H1 (cell line): Measurements from ENCODE around the gene P2RY14. TPM values are rescaled to one million over a fixed set of nuclear protein-coding genes. Genes with fewer than 3 reads are reported as not detected.

Experiments used
- CHD1 ChIP-seq: IDR thresholded peaks from 2 replicates; pipeline ENCODE4 v1.6.1; 2012; ENCODE audit warnings: low read depth, low read length, improper control_type of control experiment
- CHD2 ChIP-seq: IDR thresholded peaks from 2 replicates; pipeline ENCODE4 v1.6.1; 2012; ENCODE audit warnings: low read length, improper control_type of control experiment
- EGR1 ChIP-seq: IDR thresholded peaks from 2 replicates; pipeline ENCODE4 v1.6.1; 2011; ENCODE audit warnings: low read depth, low read length, borderline replicate concordance
- EZH2 ChIP-seq: fragments of 200-600 bp; sonication (generic); IDR thresholded peaks from 2 replicates; pipeline ENCODE4 v1.7.1; 2012; ENCODE audit warnings: low read depth, mild to moderate bottlenecking, moderate library complexity, low read length, inconsistent platforms; ENCODE audit not compliant: severe bottlenecking
- HDAC2 ChIP-seq, 2 experiments: fragments of 300-600 bp in 1 of 2; sonication (generic) in 1 of 2; IDR thresholded peaks; 2 replicates each; pipeline ENCODE4 v1.6.1; 2011 to 2012; ENCODE audit warnings: low read depth in 2 of 2, low read length in 2 of 2, mild to moderate bottlenecking in 2 of 2, moderate library complexity in 2 of 2, borderline replicate concordance in 1 of 2, inconsistent platforms in 1 of 2
- RAD21 ChIP-seq, 2 experiments: IDR thresholded peaks in 1 of 2; conservative IDR thresholded peaks in 1 of 2; 2 replicates each; pipeline ENCODE4 v1.6.1; 2011; ENCODE audit warnings: low read depth in 2 of 2, low read length in 2 of 2, improper control_type of control experiment in 1 of 2, inconsistent platforms in 1 of 2, mild to moderate bottlenecking in 1 of 2, moderate library complexity in 1 of 2
- SP4 ChIP-seq: IDR thresholded peaks from 2 replicates; pipeline ENCODE4 v1.6.1; 2012; ENCODE audit warnings: low read length, inconsistent platforms
- polyA plus RNA-seq, 7 experiments: library from polyadenylated mRNA; depleted of rRNA in 3 of 7; stranded (reverse) in 5 of 7; unstranded in 2 of 7; fragments of >200 nt in 5 of 7; fragments of 200-250 nt in 2 of 7; gene quantifications; 1 replicate in 5 of 7; 2 replicates in 1 of 7; 4 replicates in 1 of 7; pipeline versions ENCODE4 v1.2.1 to v1.2.3, GENCODE V29; 2011 to 2013; ENCODE audit warnings: missing spikeins in 2 of 7, mixed read lengths in 2 of 7
- total RNA-seq: library from RNA; stranded (reverse); fragmentation: NEBNext Ultra II Directional; extraction: Animal tissue kit (Norgen Biotek cat#: 25700); gene quantifications from 2 replicates; pipeline ENCODE4 v1.2.1, GENCODE V29; 2021
- TF ChIP-seq, protein P1 (sequence below): IDR thresholded peaks from 2 replicates; pipeline ENCODE4 v1.6.1; 2011; ENCODE audit warnings: low read length, improper control_type of control experiment

P2RY14 gene
- total and polyA plus RNA-seq, 2 of the 8 experiments (the other 6 are each of a cell fraction or from before 2014, with no cell fraction given): not detected

DNA sequence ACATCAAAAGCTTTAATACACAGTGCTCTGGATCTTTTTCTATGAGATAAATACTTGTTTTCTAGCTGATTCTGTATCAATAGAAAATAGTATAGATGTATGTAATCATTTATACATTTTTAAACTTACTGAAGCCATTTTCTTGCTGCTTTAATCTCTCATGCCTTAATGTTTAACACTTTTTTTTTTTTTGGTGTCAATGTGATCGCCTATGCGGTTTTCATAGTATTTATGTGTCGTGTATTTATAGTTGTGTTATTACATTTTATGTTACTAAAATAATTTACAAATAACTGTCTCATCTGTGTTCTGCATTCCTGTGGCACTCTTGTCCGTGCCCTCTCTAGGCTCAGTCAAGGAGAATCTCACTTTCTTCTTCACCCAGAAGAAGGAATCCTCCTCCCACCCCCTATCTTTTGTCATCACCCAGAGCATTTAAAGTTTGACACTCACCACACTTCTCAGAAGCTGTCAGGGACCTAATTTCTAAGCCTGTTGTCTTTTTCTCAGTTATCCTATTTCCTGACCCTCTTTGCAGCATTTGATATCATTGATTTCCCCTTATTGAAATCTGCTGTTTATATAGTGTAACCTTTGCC, 54.0 kb downstream of the P2RY14 start (continued):
- TF ChIP-seq, protein P1, sequence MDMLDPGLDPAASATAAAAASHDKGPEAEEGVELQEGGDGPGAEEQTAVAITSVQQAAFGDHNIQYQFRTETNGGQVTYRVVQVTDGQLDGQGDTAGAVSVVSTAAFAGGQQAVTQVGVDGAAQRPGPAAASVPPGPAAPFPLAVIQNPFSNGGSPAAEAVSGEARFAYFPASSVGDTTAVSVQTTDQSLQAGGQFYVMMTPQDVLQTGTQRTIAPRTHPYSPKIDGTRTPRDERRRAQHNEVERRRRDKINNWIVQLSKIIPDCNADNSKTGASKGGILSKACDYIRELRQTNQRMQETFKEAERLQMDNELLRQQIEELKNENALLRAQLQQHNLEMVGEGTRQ: no peak
- TF ChIP-seq HDAC2 (IDR thresholded peaks at IDR 0.05; ENCODE audit: borderline replicate concordance in 1 of 2, low read depth in 2 of 2, low read length in 2 of 2): no peak
- TF ChIP-seq EGR1: no peak
- TF ChIP-seq SP4: no peak
- no peak for TF ChIP-seq CHD2
- no peak for TF ChIP-seq CHD1
- no peak for TF ChIP-seq RAD21 (IDR thresholded peaks at IDR 0.05 in 1 of 2, conservative IDR thresholded peaks at IDR 0.05 in 1 of 2; ENCODE audit: low read depth in 2 of 2, low read length in 2 of 2)
- no peak for TF ChIP-seq EZH2
